Measurements from ENCODE around the gene PPT2. TPM values are rescaled to one million over a fixed set of nuclear protein-coding genes. Genes with fewer than 3 reads are reported as not detected.
"Not testable (repeated sequence)": the region's sequence is repeated elsewhere in the genome, so short reads cannot be mapped to it uniquely, and the experiment has no call there.

Gene PPT2
- total RNA-seq, 1 donor, result 30.2 TPM

DNA sequence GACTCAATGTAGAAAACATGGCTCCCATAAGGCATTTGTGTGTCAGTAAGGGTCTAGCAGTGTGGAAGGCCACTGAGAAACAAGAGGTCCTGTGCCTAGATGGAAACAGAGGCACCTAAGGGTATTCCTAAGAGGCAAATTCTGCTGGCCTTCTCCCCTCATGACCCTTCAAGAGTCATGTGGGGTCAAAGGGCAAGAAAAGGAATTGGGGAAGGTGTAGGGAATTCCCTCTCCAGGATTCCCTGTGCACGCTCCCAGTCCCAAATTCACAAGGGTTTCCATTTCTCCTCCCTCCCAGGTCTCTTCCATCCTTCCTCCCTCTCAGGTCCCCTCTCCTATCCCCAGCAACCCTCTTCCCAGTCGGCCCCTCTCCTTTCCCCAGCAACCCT lies 21.4 kb downstream of the PPT2 start:
- no peak for DNase-seq (ENCODE audit: low read depth in 2 of 3, low spot score in 2 of 3)

- DNase-seq (ENCODE audit: low read depth in 2 of 3, low spot score in 2 of 3), result peak; percentile 78 to 97 (median 96)
These were observed 22.0 kb downstream of the PPT2 start, which contains the start of gene AGPAT1 for GRCh38 chr6:32175711-32176475. Gene AGPAT1, minus strand, starts transcription at chr6:32176084. Its CDS starts 4,588 bp downstream, at chr6:32171496.

DNA sequence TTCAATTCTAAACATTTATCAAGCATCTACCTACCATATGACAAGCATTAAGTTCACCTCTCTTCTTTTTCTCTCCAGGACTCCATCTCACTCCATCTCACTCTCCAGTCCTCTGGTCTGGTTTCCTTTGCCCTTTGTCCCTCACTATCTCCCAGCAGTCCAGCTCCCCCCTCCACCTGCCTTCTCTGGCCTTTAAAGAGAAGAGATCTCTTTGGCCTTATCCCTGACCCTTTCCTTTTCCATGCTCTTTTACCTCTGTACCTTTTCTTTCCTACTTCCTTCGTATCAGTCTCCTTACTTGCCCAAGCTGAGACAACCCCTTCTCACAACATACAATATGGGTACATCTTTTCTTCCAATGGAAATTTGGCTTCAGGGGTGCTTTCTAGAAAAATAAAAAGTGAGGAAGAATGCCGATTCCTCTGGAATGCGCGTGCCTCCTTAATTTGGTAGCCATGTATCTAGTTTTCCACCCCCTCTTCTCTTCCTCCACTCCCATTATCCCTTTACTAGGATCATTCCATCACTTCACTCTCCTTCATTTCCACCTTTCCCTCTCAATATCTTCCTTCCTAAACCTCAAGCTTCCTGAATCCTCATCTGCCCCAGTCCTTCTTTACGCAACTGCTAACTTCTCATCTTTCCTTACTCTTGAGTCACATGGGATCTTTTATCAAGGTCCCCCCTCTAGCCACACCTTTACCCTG lies 22.7 kb downstream of the PPT2 start:
- no peak for DNase-seq (ENCODE audit: low read depth in 2 of 3, low spot score in 2 of 3)

DNA sequence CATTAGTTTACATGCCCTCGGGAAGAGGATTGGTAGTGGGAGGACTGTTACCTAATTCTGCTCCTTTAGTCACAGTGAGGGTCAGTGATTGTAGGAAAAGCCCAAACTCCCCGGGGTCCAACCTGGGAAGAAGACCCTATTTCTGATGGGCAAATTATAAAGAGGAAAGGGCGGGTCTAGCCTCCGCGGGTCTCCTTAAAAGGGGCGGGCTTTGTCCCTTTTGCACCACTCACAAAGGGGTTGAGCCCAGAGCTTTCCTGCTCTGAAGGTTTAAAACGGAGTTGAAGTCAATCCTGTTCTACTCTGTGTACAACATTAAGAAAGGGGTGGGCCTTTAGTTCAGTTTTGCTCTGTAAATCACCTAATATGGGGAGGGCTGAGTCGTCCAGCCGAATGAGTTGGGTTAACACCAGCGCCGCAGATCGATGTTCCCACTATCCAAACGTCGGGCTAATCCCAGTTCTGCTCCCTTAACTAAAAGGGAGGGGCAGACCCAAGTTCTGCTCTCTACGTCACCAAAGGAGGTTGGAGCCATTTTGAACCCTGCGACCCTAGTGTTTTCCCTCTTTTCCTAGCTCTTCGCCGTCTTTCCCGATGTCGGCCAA lies 23.3 kb downstream of the PPT2 start:
- peak in 1 of 3 donors; percentile 73 for DNase-seq (ENCODE audit: low read depth in 2 of 3, low spot score in 2 of 3)

DNA sequence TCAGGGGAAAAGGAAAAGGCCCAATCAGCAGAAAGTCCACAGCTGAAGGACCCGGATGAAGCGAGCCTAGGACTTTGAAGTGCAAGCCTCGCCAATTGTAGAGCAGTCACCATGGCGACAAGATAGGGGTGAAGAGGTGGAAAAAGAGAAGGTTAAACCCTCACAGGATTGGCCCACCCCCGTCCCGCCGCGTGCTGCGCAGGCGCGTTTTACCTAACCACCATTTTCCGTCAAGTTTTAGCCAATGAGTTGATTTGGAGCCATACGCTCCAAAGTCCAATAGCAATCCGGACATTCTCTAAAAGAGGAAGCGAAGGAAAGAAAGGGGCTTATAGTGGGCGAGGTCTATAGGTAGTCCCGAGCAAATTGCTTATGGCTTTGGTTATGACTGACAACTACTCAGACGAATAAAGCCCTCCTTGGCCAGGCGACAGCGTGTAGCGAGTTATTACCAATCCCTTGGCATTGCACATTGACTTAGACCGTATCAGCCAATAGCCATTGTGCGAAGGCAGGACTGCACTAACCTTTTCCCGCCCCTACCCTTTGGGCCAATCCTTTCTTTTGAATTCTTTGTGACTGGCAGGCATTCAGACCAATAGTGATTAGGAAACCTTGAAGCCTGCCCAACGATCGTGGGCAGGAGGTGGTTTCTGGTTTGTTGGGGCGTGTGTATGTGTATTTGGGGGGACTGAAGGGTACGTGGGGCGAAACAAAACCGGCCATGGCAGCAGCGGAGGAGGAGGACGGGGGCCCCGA lies 24.0 kb downstream of the PPT2 start, which contains the start of gene RNF5:
TSS of gene RNF5 (plus strand) at position 618 of the 759 bp plus-strand sequence. CDS start at position 725, 107 bp downstream.
- peak; percentile 93 to 100 (median 100) for DNase-seq (ENCODE audit: low read depth in 2 of 3, low spot score in 2 of 3)

GRCh38 chr6:32178547-32179440 lies 24.9 kb downstream of the PPT2 start:
- DNase-seq (ENCODE audit: low read depth in 2 of 3, low spot score in 2 of 3), result no peak

DNA sequence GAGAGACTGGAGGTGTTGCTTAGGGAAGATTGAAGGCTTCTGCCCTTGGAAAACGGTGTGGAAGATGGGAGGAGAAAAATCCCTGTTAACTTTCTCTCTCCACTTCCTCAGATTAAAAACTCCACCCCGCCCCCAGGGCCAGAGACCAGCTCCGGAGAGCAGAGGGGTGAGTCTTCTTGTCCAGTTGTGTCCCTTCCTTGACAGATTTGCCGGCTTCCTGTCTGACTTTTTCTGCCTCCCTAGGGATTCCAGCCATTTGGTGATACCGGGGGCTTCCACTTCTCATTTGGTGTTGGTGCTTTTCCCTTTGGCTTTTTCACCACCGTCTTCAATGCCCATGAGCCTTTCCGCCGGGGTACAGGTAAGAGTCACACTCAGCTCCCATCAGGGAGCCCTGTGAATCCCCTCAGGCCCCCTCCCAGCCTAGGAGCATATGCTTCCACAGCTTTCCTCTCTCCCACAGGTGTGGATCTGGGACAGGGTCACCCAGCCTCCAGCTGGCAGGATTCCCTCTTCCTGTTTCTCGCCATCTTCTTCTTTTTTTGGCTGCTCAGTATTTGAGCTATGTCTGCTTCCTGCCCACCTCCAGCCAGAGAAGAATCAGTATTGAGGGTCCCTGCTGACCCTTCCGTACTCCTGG lies 25.9 kb downstream of the PPT2 start:
- DNase-seq (ENCODE audit: low read depth in 2 of 3, low spot score in 2 of 3), result no peak

GRCh38 chr6:32181148-32181702 lies 27.3 kb downstream of the PPT2 start:
- DNase-seq (ENCODE audit: low read depth in 2 of 3, low spot score in 2 of 3), result no peak

GRCh38 chr6:32181915-32182529 lies 28.1 kb downstream of the PPT2 start:
- no peak for DNase-seq (ENCODE audit: low read depth in 2 of 3, low spot score in 2 of 3)

DNA sequence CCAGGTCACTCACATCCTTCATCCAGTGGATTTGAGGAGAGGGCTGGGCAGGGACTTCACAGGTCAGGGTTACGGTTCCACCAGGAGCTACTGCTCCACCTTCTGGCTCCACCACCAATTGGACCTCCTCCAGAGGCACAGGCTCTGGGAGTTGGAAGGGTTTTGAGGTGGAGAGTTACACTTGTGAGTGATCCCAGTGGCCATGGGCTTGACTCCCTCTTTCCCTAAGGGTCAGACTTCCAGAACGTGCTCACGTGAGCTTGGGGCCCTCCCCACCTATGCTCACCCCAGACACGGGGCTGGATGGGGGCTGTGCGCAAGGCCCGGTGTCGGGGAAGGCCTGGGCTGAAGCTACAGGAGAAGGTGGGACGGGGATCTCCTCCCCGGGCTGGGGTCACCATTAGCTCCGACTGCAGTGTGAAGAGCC lies 28.6 kb downstream of the PPT2 start:
- no peak for DNase-seq (ENCODE audit: low read depth in 2 of 3, low spot score in 2 of 3)

- DNase-seq (ENCODE audit: low read depth in 2 of 3, low spot score in 2 of 3), result no peak
These were observed 29.1 kb downstream of the PPT2 start for GRCh38 chr6:32183030-32183429.

DNA sequence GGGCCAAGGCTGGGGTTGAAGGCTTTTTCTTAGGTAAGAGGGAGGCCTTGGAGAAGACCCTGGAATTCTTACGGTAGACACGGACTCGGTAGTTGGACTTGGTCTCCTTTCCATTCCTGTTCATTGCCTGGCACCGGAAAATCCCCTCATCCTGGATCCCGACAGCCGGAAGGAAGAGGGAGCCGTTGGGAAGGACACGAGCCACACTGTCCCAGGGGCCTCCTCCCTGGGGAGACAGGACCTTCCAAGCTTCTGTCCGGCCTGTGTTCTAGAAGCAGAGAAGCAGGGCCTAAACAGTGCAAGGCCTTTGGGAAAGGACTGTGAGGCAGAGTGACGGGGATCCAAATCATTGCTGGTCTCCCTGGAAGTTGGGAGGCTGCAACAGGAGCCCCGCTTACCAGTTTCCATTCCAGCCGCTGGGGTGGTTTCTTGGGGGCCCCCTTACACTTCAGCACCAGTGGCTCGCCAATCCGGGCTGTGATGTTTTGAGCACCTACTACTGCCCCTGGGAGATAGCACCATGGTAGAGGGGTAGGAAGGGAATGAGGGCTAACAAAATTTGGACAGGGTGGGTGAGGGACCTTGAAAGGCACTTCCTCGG lies 29.6 kb downstream of the PPT2 start:
- no peak for DNase-seq (ENCODE audit: low read depth in 2 of 3, low spot score in 2 of 3)

DNA sequence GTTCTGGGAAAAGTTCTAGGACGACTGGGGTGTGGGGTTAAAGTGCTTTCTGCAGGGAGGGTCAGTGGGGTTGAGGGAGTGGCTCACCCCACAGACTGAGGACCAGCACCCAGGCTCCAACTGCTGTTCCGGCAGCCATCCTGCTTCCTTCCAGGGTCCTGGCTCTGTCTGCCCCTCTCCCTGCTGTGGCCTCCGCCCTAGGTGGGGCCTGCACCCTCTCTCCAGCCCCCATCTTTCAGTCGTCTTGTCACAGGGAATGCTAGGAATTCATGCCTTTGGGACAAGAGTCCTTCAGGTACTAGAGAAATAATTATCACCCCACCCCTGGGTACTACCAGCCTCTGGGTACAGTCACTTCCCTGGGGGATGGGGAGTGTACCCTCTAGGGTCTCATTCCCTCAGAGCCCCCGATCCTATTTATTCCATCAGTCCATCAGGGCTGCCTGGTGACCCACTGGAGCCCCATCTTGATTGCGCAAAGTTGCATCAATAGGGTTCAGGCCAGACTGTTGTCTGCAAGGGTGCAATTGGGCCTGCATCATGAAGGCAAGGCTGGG lies 30.2 kb downstream of the PPT2 start, which contains the start of gene AGER:
TSS of gene AGER (minus strand) at position 170 of the 557 bp plus-strand sequence. CDS start at position 139, 31 bp downstream.
- no peak for DNase-seq (ENCODE audit: low read depth in 2 of 3, low spot score in 2 of 3)

- DNase-seq (ENCODE audit: low read depth in 2 of 3, low spot score in 2 of 3), result not testable (repeated sequence)
These were observed 31.8 kb downstream of the PPT2 start for GRCh38 chr6:32185681-32186131.

GRCh38 chr6:32186151-32186840 lies 32.4 kb downstream of the PPT2 start:
- not testable (repeated sequence) for DNase-seq (ENCODE audit: low read depth in 2 of 3, low spot score in 2 of 3)

- no peak for DNase-seq (ENCODE audit: low read depth in 2 of 3, low spot score in 2 of 3)
These were observed 33.2 kb downstream of the PPT2 start for GRCh38 chr6:32187009-32187709.
